Right lobe of liver (tissue), 6 donors: ENCODE measurements around the gene PRKAG2. TPM values are rescaled to one million over a fixed set of nuclear protein-coding genes. Genes with fewer than 3 reads are reported as not detected.

Experiments used
- ATAC-seq, 4 donors: fragments of 200-7000 bp; cut with Tn5 transposase; one replicate each; pipeline ENCODE4 v1.9.1; 2020; ENCODE audit warnings: mild to moderate bottlenecking in 4 of 4, moderate library complexity in 4 of 4
- DNase-seq, 3 donors: peaks; one replicate each; pipeline ENCODE4 v3.0.0-alpha.2; 2020
- H3K27ac ChIP-seq, 3 donors: fragments of 200-600 bp; one replicate each; pipeline ENCODE4 v1.8.0; 2022
- H3K27me3 ChIP-seq, 2 donors: fragments of 200-600 bp; one replicate each; pipeline ENCODE4 v1.8.0; 2022
- H3K36me3 ChIP-seq, 4 donors: fragments of 200-600 bp; sonication (generic) in 1 of 4; one replicate each; pipeline versions ENCODE4 v1.5.1 to v1.8.0; 2017 to 2022; ENCODE audit warnings: control low read depth in 1 of 4
- H3K4me1 ChIP-seq, 4 donors: fragments of 200-600 bp; sonication (generic) in 1 of 4; one replicate each; pipeline versions ENCODE4 v1.5.1 to v1.8.0; 2017 to 2022; ENCODE audit warnings: control low read depth in 1 of 4
- H3K4me3 ChIP-seq, 3 donors: fragments of 200-600 bp; one replicate each; pipeline ENCODE4 v1.8.0; 2022
- H3K9me3 ChIP-seq, 4 donors: fragments of 200-600 bp; sonication (generic) in 1 of 4; one replicate each; pipeline versions ENCODE4 v1.5.1 to v1.8.0; 2017 to 2022; ENCODE audit warnings: control low read depth in 1 of 4
- POLR2A ChIP-seq: fragments of 450-650 bp; IDR thresholded peaks from one replicate; pipeline ENCODE4 v1.6.1; 2017; ENCODE audit warnings: antibody characterized with exemption, mild to moderate bottlenecking
- WGBS: methylation state at CpG from one replicate; pipeline ENCODE4 v1.1.6; 2018; ENCODE audit warnings: low coverage, low lambda C conversion rate; ENCODE audit not compliant: insufficient coverage; ENCODE audit errors: missing lambda C conversion rate; 5-methylcytosine and 5-hydroxymethylcytosine counted together
- intact Hi-C, 2 donors: fragments of 100-400 bp; cut with DNase I; formaldehyde crosslinking; loops; one replicate each; pipeline versions ENCODE4 v1.11.2 to v1.14.1; 2022
- total RNA-seq, 6 experiments: library from RNA; depleted of rRNA in 2 of 6; stranded (reverse); fragments of >200 nt in 2 of 6; fragmentation: NEBNext Ultra II Directional in 3 of 6; extraction: Animal tissue kit (Norgen Biotek cat#: 25700) in 3 of 6; gene quantifications; one replicate each; pipeline versions ENCODE4 v1.1.0 to v1.2.4, GENCODE V29; 2016 to 2023
- TF ChIP-seq, protein P1 (sequence below), 4 donors: fragments of 200-600 bp in 3 of 4; fragments of 450-650 bp in 1 of 4; IDR thresholded peaks; one replicate each; pipeline versions ENCODE4 v1.5.1 to v1.8.0; 2016 to 2022; ENCODE audit warnings: antibody characterized with exemption in 4 of 4, mild to moderate bottlenecking in 2 of 4
- donor health status: DM: no; HTN: yes; CAD: no.
- donor health status: DM: no; HTN: no; CAD: no.
- donor health status: DM: no; HTN: no; CAD: no.
- donor health status: DM: no; HTN: yes; CAD: no.
- donor health status: DM: no; HTN: yes; CAD: no.

Gene PRKAG2
- total RNA-seq, 6 experiments from 2014 or later: 20.6 to 63.6 (median 29.5) TPM

DNA sequence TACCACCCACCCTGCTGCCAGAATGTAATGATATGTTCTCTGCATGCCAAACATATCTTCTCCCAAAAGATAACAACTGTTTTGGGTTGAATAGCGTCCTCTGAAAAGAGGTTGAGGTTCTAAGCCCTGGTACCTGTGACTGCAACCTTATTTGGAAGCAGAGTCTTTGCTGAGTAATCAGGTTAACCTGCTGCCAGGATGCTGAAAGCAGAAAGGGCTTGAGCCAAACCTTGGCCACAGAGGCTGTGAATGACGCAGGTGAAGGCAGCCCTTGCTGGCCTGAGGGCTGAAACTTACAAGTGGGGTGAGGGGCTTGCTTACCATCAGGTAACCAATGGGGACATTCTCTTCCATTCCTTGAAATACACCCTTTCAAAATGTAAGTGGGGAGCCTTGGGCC is 205.4 kb downstream of the PRKAG2 start:
- DNase-seq: peak; percentile 58 to 89 (median 83)
- TF ChIP-seq, protein P1, sequence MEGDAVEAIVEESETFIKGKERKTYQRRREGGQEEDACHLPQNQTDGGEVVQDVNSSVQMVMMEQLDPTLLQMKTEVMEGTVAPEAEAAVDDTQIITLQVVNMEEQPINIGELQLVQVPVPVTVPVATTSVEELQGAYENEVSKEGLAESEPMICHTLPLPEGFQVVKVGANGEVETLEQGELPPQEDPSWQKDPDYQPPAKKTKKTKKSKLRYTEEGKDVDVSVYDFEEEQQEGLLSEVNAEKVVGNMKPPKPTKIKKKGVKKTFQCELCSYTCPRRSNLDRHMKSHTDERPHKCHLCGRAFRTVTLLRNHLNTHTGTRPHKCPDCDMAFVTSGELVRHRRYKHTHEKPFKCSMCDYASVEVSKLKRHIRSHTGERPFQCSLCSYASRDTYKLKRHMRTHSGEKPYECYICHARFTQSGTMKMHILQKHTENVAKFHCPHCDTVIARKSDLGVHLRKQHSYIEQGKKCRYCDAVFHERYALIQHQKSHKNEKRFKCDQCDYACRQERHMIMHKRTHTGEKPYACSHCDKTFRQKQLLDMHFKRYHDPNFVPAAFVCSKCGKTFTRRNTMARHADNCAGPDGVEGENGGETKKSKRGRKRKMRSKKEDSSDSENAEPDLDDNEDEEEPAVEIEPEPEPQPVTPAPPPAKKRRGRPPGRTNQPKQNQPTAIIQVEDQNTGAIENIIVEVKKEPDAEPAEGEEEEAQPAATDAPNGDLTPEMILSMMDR (IDR thresholded peaks at IDR 0.05): no peak
- TF ChIP-seq POLR2A: no peak
- 32% methylated on average over 2 of the region's 2 CpGs for WGBS
- H3K4me1 ChIP-seq: peaks cover 0 to 8% (median 4%) of the 10 kb centered on the region in 4 donors
- H3K27ac ChIP-seq: peak overlapping the region in 2 of 3 donors; percentile 76 to 88
- no peaks in the 10 kb centered on the region for H3K9me3 ChIP-seq
- ATAC-seq: peak; percentile 62 to 89 (median 76)
- no peaks in the 10 kb centered on the region for H3K27me3 ChIP-seq
- H3K36me3 ChIP-seq: peaks cover 0 to 5% (median 2%) of the 10 kb centered on the region in 4 donors
- intact Hi-C loops: no loop called here
- no peak overlapping the region for H3K4me3 ChIP-seq

DNA sequence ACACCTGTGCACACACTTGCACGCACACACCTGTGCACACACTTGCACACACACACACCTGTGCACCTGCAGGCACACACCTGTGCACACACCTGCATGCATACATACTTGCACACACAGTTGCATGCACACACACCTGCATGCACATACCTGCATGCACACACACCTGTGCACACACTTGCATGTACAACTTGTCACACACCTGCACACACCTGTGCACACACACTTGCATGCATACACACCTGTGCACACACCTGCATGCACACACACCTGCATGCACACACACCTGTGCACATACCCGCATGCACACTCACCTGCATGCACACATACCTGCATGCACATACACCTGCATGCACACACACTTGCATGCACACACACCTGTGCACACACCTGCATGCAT is 207.2 kb downstream of the PRKAG2 start:
- H3K27ac ChIP-seq: no peak overlapping the region
- no peak for DNase-seq
- 71% methylated on average over 2 of the region's 2 CpGs for WGBS
- no peaks in the 10 kb centered on the region for H3K9me3 ChIP-seq
- no peak overlapping the region for H3K4me3 ChIP-seq
- ATAC-seq: no peak
- no peaks in the 10 kb centered on the region for H3K27me3 ChIP-seq
- H3K4me1 ChIP-seq: peaks cover 0 to 8% (median 4%) of the 10 kb centered on the region in 4 donors
- peaks cover 0 to 5% (median 0%) of the 10 kb centered on the region in 4 donors for H3K36me3 ChIP-seq
- intact Hi-C loops: no loop called here
- no peak for TF ChIP-seq POLR2A
- TF ChIP-seq, protein P1 (IDR thresholded peaks at IDR 0.05): no peak

- no peak overlapping the region for H3K27ac ChIP-seq
- H3K9me3 ChIP-seq: no peaks in the 10 kb centered on the region
- intact Hi-C loops: no loop called here
Measured at GRCh38 chr7:151666886-151667285, 210.0 kb downstream of the PRKAG2 start.

DNA sequence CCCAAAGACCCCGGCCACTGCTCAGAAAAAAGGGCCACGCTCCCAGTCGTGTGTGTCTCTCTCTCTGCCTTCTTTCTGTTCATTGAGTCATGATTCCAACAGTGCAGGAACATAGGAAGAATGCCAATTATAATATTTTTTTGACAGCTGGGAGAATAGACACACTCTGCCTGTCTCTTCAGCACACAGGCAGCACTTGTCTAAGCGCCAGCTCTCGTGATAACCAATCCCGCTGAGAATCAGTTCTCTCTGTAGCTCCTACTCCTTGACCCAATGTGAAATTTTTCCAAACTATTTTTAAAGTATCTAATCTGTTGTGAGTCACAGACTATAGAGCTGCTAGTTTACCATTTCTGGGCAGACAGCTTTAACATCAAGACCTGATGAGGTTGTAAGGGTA is 211.5 kb downstream of the PRKAG2 start:
- H3K4me3 ChIP-seq: no peak overlapping the region
- H3K36me3 ChIP-seq: no peaks in the 10 kb centered on the region
- H3K27me3 ChIP-seq: no peaks in the 10 kb centered on the region
- no peaks in the 10 kb centered on the region for H3K9me3 ChIP-seq
- ATAC-seq (peak in 3 of 4 donors; percentile 12 to 38 (median 31)), DNase-seq (no peak)
- no peak for TF ChIP-seq POLR2A
- TF ChIP-seq, protein P1 (IDR thresholded peaks at IDR 0.05): no peak
- H3K27ac ChIP-seq: no peak overlapping the region
- WGBS: 65% methylated on average over 5 of the region's 6 CpGs
- intact Hi-C loops: no loop called here
- H3K4me1 ChIP-seq: no peaks in the 10 kb centered on the region

More at GRCh38 chr7:151666886-151667285, 210.0 kb downstream of the PRKAG2 start:
- peaks cover 0 to 8% (median 0%) of the 10 kb centered on the region in 4 donors for H3K4me1 ChIP-seq
- no peaks in the 10 kb centered on the region for H3K36me3 ChIP-seq
- 40% methylated on average over 1 of the region's 3 CpGs for WGBS
- H3K27me3 ChIP-seq: no peaks in the 10 kb centered on the region
- no peak overlapping the region for H3K4me3 ChIP-seq
- ATAC-seq (peak in 1 of 4 donors; percentile 4), DNase-seq (no peak)
- TF ChIP-seq, protein P1 (IDR thresholded peaks at IDR 0.05): no peak
- no peak for TF ChIP-seq POLR2A

DNA sequence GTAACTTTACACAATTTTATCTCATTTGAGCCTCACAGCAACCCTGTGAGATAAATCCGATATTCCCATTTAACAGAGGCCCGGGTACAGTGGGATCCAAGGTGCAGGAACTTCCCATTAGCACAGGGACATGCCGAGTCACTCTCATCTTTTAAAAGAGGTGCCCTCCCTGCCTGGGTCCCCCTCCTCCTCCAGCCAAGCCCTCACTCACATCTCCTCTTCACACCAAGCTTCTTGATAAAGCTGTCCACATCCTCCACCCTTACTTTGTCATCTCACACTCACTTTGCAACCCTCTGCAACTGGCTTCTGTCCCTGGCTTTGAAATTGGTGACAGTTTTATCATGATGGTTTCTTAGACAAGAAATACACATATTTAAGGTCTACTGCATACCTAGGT is 212.6 kb downstream of the PRKAG2 start:
- H3K27me3 ChIP-seq: no peaks in the 10 kb centered on the region
- DNase-seq: no peak
- TF ChIP-seq, protein P1 (IDR thresholded peaks at IDR 0.05): no peak
- TF ChIP-seq POLR2A: no peak
- intact Hi-C loops: no loop called here
- no peak overlapping the region for H3K27ac ChIP-seq
- no peak overlapping the region for H3K4me3 ChIP-seq
- no peak for ATAC-seq
- H3K36me3 ChIP-seq: no peaks in the 10 kb centered on the region
- no peaks in the 10 kb centered on the region for H3K9me3 ChIP-seq
- WGBS: no CpG with 5 or more reads among the region's 3 CpGs
- H3K4me1 ChIP-seq: no peaks in the 10 kb centered on the region
